Activated CD8-positive, alpha-beta T cell treated with anti-CD3 and anti-CD28 coated beads for 36 hours (primary cell): ENCODE measurements around the gene CPA1. TPM values are rescaled to one million over a fixed set of nuclear protein-coding genes. Genes with fewer than 3 reads are reported as not detected.

ENCODE experiments used
- ATAC-seq: fragments of 200-7000 bp; cut with Tn5 transposase; one replicate; pipeline ENCODE4 v1.10.0; 2021; ENCODE audit warnings: mild to moderate bottlenecking, moderate library complexity
- CTCF ChIA-PET: fragments of 350-600 bp; sonication (Branson Sonifier 250); formaldehyde crosslinking; loops from one replicate; lab custom pipeline; 2021; ENCODE audit warnings: antibody characterized with exemption; lab: Charles Lee
- POLR2A ChIA-PET: fragments of 350-600 bp; sonication (Branson Sonifier 250); formaldehyde crosslinking; loops from one replicate; lab custom pipeline; 2021; ENCODE audit warnings: antibody characterized with exemption; lab: Charles Lee
- DNase-seq: peaks from one replicate; pipeline ENCODE4 v3.0.0-alpha.2; 2020
- H3K27ac Mint-ChIP-seq: one replicate; pipeline ENCODE4 v1.8.0; 2021; ENCODE audit warnings: mild to moderate bottlenecking, mixed read lengths
- H3K27me3 Mint-ChIP-seq: one replicate; pipeline ENCODE4 v1.8.0; 2021; ENCODE audit warnings: mixed read lengths
- H3K36me3 Mint-ChIP-seq: one replicate; pipeline ENCODE4 v1.8.0; 2021; ENCODE audit warnings: low read depth, mixed read lengths
- H3K4me1 Mint-ChIP-seq: one replicate; pipeline ENCODE4 v1.8.0; 2021; ENCODE audit warnings: low read depth, mixed read lengths
- H3K4me3 Mint-ChIP-seq: one replicate; pipeline ENCODE4 v1.8.0; 2021; ENCODE audit warnings: mild to moderate bottlenecking, moderate library complexity, mixed read lengths
- H3K9me3 Mint-ChIP-seq: one replicate; pipeline ENCODE4 v1.8.0; 2021; ENCODE audit warnings: mixed read lengths
- intact Hi-C: fragments of 100-400 bp; cut with micrococcal nuclease; formaldehyde crosslinking; loops from one replicate; pipeline ENCODE4 v1.10.0; 2022
- total RNA-seq, 2 experiments: library from RNA; stranded (reverse); gene quantifications; one replicate each; pipeline ENCODE4 v1.2.3, GENCODE V29; 2021
- TF ChIP-seq, protein P1 (sequence below): fragments of 200-600 bp; IDR thresholded peaks from one replicate; pipeline ENCODE4 v1.8.0; 2022; ENCODE audit warnings: antibody characterized with exemption, mild to moderate bottlenecking

CPA1 gene
- total RNA-seq, 2 experiments from 2014 or later = not detected

GRCh38 chr7:130388671-130389070, 8.4 kb downstream of the CPA1 start:
- H3K9me3 Mint-ChIP-seq = peaks cover 2% of the 10 kb centered on the region
- H3K27ac Mint-ChIP-seq = no peak overlapping the region
- ChIA-PET POLR2A (no interaction called here), CTCF (no interaction called here)
- no peak for ATAC-seq
- H3K4me1 Mint-ChIP-seq = peaks cover 8% of the 10 kb centered on the region
- intact Hi-C loops = no loop called here
- H3K4me3 Mint-ChIP-seq = no peak overlapping the region
- TF ChIP-seq, protein P1, sequence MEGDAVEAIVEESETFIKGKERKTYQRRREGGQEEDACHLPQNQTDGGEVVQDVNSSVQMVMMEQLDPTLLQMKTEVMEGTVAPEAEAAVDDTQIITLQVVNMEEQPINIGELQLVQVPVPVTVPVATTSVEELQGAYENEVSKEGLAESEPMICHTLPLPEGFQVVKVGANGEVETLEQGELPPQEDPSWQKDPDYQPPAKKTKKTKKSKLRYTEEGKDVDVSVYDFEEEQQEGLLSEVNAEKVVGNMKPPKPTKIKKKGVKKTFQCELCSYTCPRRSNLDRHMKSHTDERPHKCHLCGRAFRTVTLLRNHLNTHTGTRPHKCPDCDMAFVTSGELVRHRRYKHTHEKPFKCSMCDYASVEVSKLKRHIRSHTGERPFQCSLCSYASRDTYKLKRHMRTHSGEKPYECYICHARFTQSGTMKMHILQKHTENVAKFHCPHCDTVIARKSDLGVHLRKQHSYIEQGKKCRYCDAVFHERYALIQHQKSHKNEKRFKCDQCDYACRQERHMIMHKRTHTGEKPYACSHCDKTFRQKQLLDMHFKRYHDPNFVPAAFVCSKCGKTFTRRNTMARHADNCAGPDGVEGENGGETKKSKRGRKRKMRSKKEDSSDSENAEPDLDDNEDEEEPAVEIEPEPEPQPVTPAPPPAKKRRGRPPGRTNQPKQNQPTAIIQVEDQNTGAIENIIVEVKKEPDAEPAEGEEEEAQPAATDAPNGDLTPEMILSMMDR = no peak
- DNase-seq = no peak
- H3K27me3 Mint-ChIP-seq = no peaks in the 10 kb centered on the region
- no peaks in the 10 kb centered on the region for H3K36me3 Mint-ChIP-seq

DNA sequence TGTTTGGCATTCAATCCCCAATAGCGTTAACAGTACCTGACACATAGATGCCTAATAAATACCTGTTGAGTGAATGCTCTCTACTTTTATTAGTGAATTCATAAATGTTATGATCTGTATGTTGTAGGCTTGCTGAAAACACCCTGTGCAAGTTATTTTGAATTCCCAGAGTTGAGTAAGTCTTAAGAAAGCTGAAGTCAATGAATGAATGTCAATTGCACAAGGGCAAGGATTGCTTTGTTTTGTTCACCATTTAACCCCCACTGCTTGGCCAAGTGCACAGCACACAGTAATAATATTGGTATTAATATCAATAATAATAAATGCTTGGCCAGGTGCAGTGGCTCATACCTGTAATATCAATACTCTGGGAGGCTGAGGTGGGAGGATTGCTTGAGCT, 10.2 kb downstream of the CPA1 start:
- ATAC-seq = no peak
- DNase-seq = no peak
- peaks cover 22% of the 10 kb centered on the region for H3K4me1 Mint-ChIP-seq
- TF ChIP-seq, protein P1 = no peak
- H3K27me3 Mint-ChIP-seq = no peaks in the 10 kb centered on the region
- H3K9me3 Mint-ChIP-seq = peaks cover 2% of the 10 kb centered on the region
- intact Hi-C loops = no loop called here
- H3K4me3 Mint-ChIP-seq = no peak overlapping the region
- H3K36me3 Mint-ChIP-seq = no peaks in the 10 kb centered on the region
- H3K27ac Mint-ChIP-seq = no peak overlapping the region
- CTCF ChIA-PET = no interaction called here
- POLR2A ChIA-PET = no interaction called here

DNA sequence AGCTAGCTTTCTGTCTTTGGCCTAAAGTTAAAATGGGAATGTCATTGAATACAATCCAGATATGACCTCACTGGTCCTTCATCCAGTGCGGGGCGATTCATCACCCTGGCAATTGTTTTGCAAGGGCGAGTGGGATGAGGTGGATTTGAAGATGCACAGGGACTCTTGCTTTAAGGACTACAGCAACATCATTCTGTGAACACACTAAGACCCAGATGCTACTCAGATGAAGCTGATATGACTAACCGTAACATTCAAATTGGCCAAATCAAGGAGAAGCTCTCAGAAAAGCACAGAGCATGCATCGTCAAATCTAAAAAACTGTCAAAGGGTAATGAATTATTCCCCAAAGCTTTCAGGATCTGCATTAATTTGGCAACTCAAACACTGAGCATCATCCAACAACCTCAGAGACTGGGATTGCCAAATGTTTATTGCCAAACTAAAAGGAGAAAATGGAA, 12.8 kb downstream of the CPA1 start:
- peak overlapping the region; percentile 87 for H3K27ac Mint-ChIP-seq
- ATAC-seq (no peak), DNase-seq (no peak)
- intact Hi-C loops = no loop called here
- H3K36me3 Mint-ChIP-seq = peaks cover 3% of the 10 kb centered on the region
- H3K4me3 Mint-ChIP-seq = no peak overlapping the region
- ChIA-PET POLR2A (interaction anchor here (0.5 kb wide), 1 partner anchor 11 kb away, joined by 3 read pairs; no protein-coding TSS in a partner anchor), CTCF (no interaction called here)
- H3K9me3 Mint-ChIP-seq = peaks cover 2% of the 10 kb centered on the region
- peaks cover 24% of the 10 kb centered on the region for H3K4me1 Mint-ChIP-seq
- TF ChIP-seq, protein P1 = no peak
- H3K27me3 Mint-ChIP-seq = no peaks in the 10 kb centered on the region

GRCh38 chr7:130393841-130394411, 13.6 kb downstream of the CPA1 start:
- peaks cover 10% of the 10 kb centered on the region for H3K36me3 Mint-ChIP-seq
- TF ChIP-seq, protein P1 = no peak
- DNase-seq = peak; percentile 20
- peaks cover 24% of the 10 kb centered on the region for H3K4me1 Mint-ChIP-seq
- ChIA-PET CTCF (interaction anchor here (1.3 kb wide), 2 partner anchors 18 to 91 kb away, joined by 3 to 6 read pairs; no protein-coding TSS in a partner anchor), POLR2A (interaction anchor here (1.0 to 1.1 kb wide), 2 partner anchors 18 to 26 kb away, joined by 3 to 6 read pairs; no protein-coding TSS in a partner anchor)
- no peaks in the 10 kb centered on the region for H3K9me3 Mint-ChIP-seq
- intact Hi-C loops = no loop called here
- peak; percentile 22 for ATAC-seq
- peak overlapping the region; percentile 87 for H3K27ac Mint-ChIP-seq
- no peaks in the 10 kb centered on the region for H3K27me3 Mint-ChIP-seq
- H3K4me3 Mint-ChIP-seq = peak overlapping the region; percentile 50
